Fibroblast of peridontal ligament (primary cell): Measurements from ENCODE around the gene NANOS2.
"Not testable (repeated sequence)": the region's sequence is repeated elsewhere in the genome, so short reads cannot be mapped to it uniquely, and the experiment has no call there.

Experiments
- DNase-seq: peaks from one replicate; pipeline ENCODE4 v3.0.0-alpha.2; 2010; ENCODE audit errors: extremely low read depth

The NANOS2 gene

GRCh38 chr19:45895983-45896599 lies 18.5 kb downstream of the NANOS2 start:
- not testable (repeated sequence) for DNase-seq

DNA sequence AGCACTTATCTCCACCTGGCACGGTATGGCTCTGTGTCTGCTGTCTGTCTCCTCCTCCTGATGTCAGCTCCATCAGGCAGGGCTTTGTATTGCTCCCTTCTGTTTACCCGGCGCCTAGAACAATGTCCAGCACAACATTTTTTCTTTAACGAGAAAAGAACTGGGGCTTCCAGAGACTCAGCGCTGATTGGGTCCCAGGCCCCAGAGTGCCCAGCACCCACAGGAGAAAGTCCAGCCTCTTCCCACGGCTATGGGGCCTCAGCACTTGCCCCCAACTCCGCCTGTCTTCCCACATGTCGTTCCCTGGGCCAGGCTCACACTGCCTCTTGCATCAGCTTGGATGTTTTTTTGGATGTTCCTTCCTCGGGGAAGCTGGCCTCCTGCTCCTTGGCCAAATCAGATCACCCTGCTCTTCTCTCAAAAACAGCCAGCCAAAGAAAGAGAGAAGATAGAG lies 19.0 kb downstream of the NANOS2 start:
- no peak for DNase-seq

GRCh38 chr19:45890877-45891276 lies 23.7 kb downstream of the NANOS2 start:
- no peak for DNase-seq

- no peak for DNase-seq
These were observed 25.2 kb downstream of the NANOS2 start for GRCh38 chr19:45889210-45889885.

- no peak for DNase-seq
These were observed 27.3 kb downstream of the NANOS2 start for GRCh38 chr19:45887200-45887710.

DNA sequence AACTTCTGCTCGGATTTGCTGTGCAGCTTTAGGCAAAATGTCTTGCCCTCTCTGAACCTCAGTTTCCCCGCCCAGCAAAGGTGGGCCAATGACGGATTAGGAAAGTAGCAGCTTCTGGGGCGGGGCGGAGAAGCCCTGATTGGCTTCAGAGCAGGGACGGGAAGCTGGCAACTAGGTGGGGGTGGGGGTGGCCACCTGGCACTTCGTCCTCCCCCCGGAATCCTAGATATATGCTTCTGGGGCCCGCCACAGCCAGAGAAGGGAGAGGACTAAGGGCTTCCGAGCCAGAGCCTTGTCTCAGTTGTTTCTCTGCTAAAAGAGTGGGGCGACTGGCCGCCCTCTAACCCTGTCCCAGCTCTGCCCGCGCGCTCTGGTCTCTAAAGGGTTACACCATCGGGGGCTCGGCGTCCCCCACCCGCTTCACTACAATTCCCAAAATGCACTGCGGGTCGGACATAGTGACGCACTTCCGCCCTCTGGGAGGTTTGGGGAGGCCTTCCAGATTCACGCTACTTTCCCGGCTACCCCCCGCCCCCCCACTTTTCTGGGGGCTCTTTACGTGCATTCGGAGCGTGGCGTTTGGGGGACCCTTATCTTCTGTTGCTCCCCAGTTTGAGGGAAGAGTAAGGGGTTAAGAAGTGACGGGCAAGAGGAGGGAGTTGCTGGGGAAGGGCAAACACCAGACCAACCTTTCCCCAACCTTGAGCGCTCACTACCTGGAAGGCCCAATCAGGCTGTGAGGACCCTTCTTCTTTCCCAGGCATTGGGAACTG lies 28.0 kb downstream of the NANOS2 start:
- peak; percentile 94 for DNase-seq

DNA sequence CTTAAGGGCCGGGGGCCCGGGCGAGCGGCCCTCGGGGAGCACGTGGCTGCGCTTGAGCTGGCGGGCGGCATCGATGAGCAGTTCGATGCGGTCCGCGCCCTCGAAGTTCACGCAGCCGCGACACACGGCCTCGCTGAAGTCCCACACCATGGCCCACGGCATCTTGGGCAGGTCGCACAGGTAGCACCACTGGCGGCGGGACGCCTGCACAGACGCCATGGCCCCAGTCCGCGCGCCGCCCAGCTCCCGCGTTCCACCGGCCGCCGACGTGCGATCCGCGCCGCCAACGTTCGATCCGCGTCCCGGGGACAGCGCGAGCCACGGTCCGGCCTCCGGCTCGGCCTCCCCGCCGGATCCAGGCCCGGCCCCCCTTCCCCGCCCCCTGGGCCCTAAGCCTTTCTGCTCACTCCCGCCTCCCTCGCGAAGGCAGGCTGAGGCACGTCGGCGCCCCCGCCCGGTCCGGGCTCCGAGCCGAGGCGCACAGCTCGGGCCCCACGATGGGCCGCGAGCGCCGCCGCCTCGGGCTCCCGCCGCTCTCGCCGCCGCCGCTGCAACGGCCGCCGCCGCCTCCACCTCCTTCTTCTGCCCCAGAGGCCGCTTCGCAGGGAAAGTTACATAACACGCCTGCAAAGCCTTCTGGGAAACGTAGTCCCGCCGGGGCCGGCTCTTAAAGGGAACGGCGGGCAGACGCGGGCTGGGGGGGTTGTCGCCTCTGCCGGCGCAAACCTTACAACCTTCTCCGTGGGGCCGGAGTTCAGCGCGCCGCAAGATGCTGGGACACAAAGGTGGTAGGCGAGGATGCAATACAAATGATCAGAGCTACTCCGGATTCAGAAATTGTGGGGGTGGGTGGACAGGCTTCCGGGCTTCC lies 28.8 kb downstream of the NANOS2 start, which contains the start of gene IRF2BP1:
IRF2BP1 (minus strand) TSS at position 586 of the 871 bp plus-strand sequence; CDS start at position 219, 367 bp downstream.
- peak; percentile 90 for DNase-seq

DNA sequence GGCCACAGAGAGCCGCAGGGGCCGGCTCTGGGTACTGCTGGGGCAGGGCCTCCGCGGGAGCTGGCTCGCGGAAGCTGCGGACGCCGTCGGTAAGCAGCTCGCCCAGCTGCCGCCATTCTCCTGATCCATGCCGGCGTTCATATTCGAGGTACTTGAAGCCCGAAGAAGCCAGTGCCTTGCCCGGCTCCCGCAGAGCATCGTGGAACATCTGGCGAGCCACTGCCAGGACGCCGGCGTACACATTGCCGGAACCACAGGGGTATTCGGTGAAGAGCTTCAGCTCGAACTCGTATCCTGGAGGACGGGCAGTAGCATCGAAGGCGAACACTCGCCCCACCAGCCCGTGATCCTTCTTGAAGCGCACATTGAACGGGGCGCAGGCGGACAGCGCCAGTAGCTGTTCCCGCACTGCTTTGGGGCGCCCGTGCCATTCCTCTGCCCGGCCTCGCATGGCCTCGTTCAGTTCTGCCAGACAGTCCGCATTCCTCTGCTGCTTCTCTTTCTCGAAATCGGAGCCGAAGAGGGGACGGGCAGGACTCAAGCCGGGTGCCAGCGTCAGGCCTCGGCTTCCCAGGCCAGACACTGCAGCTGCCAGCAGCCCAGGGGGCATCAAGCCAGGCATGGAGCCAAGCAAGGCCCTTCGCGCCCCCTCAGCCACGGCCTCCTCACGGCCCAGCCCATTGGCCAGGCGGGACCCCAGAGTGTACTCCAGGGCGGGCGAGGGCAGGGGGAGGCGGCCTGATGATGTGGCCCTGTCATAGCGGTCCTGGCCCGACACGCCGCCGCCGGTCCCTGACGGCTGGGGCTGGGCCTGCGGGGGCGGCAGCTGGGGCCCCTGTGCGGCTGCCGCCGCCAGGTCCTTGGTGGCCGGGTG lies 29.7 kb downstream of the NANOS2 start:
- no peak for DNase-seq

- DNase-seq: no peak
These were observed 30.5 kb downstream of the NANOS2 start for GRCh38 chr19:45883881-45884681.

DNA sequence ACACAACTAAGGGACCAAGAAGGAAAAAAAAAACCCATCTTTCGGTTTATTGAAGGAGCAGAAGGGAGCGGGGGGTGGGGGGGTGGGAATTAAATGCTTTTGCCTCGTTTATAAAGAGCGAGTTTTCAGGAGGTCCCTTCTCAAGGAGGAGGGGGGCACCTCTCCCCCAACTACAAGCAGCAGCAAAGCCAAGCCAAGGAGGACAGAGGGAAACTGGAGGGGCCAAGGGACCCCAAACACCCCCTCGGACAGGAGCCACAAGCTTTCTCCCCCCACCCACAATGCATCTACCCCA lies 31.0 kb downstream of the NANOS2 start:
- no peak for DNase-seq

DNA sequence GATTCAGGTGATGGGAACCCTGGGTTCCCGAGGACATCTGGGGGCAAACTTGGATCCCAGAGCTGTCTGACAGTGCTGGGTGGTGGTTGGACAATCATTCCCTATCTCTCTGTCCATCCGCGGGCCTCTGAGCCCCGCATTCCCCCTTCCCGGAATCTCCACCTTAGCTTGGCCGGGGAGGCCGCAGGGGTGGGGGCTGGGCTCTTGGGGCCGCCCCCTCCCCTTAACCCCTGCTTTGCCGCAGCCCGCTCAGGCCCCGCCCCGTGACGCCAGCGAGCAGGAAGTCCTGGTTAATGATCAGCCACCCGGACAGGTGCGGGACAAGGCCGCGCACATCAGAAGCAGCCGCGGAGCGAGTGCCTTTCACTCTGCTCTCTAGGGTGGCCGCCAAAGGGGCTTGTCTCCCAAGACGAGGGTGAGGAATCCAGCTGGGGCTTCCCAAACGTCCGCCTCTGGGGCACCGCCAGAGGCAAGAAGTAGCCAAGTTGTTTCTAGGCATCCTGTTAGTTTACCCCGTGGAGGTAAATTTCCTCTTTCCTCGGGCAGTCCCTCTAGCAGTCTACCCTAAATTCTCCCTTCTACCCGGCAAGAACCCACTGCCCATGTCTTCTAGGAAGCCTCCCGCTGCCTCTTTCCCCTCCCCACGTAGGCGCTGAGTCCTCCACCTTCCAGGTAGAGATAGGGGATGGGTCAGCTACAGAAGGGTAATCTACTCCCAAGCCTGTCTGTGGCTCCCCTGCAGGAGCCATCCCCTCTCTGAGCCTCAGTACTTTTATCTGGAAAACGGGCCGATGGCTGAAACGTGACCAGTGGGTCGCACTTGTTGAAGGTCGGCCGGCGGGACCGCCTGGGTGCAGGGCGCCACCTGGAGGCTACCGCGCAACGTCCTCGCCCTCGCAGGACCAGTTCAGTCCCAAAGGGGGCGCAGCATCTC lies 31.7 kb downstream of the NANOS2 start:
- peak; percentile 86 for DNase-seq

DNA sequence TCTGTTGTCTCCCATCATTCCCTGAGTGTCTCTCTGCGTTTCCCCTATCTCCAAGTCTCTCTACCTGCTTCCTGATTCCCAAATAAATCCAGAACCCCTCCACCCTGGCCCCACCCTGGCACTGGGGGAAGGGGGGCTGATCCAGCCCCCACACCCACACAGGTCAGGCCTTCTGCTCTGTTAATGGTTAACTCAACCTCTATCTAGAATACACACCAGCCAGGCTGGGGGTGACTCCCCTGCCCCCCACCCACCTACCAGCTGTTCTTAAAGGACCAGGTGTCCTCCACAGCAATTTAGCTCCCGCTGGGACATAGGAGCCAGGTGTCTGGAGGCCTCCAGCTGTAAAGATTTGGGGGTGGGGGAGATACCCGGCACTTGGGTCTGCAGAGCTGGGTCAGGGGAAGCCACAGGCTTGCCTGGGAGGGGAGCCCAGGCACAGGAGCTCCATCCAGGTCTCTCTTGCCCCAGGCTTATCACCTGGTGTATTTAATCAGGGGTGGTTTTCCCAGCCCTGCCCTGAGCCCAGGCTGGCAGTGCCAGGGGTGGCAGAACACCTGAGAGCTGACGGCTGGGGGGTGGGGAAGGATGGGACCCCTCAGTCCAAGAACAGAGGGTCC lies 32.6 kb downstream of the NANOS2 start:
- no peak for DNase-seq

- DNase-seq: no peak
These were observed 33.3 kb downstream of the NANOS2 start for GRCh38 chr19:45881082-45881908.

DNA sequence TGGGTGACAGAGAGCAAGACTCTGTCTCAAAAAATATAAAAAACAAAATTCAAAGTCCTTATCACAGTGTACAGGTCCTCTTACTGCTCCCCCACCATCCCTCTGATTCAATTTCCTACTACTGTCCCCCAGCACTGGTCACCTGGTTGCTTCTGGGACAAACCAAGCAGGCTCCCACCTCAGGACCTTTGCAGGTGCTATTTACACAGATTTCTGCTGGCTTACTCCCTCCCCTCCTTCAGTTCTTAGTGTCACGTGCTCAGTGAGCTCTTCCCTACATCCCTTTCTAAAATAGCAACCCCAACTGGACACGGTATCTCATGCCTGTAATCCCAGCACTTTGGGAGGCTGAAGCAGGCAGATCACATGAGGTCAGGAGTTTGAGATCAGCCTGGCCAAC lies 34.6 kb downstream of the NANOS2 start:
- no peak for DNase-seq

DNA sequence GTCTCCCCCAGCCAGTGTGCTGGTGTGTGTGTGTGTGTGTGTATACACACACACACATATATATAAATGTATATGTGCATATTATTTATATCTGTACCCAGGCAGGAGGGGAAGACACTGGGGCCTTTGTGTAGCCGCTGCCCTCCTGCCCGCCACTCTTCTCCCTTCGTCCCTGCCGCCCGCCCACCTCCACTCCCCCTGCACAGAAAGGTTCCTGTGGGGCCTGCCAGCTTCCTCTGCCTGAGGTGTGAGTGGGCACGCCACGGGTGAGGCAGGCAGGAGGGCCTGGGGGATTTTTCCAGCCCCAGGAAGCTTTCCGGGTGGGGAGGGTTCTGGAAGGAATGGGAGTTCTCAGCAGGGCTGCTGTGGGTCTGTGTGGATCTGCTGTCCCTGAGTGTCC lies 35.5 kb downstream of the NANOS2 start:
- no peak for DNase-seq

DNA sequence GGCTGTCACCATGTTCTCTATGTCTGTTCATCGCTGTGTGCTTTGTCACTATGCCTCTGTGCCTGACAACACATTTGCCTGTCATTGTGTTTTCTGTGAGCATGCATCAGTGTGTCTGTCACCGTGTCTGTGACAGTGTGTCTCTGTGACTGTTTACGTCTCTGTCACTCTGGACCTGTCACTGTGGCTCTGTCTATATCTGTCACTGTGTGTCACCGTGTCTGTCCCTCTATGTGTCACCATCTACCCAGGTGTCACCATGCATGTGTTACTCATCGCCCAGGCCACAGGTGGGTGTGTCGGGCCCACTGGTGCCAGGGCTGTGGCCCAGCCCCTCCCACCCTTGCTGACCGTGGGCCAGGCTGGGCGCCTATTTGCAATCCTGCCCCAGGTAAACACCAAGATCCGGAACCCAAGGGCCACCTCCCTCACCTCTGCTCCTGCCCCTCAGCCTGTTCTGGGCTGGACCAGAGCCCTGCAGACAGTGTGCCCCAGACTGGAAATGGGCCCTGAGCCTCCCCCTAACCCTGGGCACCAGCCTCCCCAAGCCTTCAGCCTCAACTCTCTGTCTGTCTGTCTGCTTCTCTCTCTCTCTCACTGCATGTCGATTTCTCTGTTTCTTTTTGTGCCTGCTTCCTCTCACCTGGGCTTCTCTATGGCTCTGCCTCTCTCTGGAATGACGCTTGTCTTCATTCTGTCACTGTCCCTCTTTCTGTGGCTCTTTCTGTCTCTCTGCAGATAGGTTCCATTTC lies 36.4 kb downstream of the NANOS2 start:
- no peak for DNase-seq
